Endodermal cell (in vitro differentiated cells): ENCODE results near the gene PCYT1A. TPM values are rescaled to one million over a fixed set of nuclear protein-coding genes. Genes with fewer than 3 reads are reported as not detected.
"Not testable (repeated sequence)": the region's sequence is repeated elsewhere in the genome, so short reads cannot be mapped to it uniquely, and the experiment has no call there.

ENCODE experiments used
- DNase-seq: peaks from one replicate; pipeline ENCODE4 v3.0.0-alpha.2; 2017
- H3K27ac ChIP-seq: 2 replicates; pipeline ENCODE4 v1.5.1; 2013; ENCODE audit warnings: mild to moderate bottlenecking, low read depth, low read length, moderate library complexity
- H3K27me3 ChIP-seq: 2 replicates; pipeline ENCODE4 v1.6.1; 2013; ENCODE audit warnings: mild to moderate bottlenecking, low read length, moderate library complexity; ENCODE audit not compliant: insufficient read depth, control insufficient read depth, poor library complexity, severe bottlenecking
- H3K36me3 ChIP-seq: 2 replicates; pipeline ENCODE4 v1.7.0; 2013; ENCODE audit warnings: mild to moderate bottlenecking, low read length, moderate library complexity; ENCODE audit not compliant: control insufficient read depth, insufficient read depth
- H3K4me1 ChIP-seq: one replicate; pipeline ENCODE4 v1.7.0; 2013; ENCODE audit warnings: low read length; ENCODE audit not compliant: control insufficient read depth, insufficient read depth
- H3K4me3 ChIP-seq: 2 replicates; pipeline ENCODE4 v1.5.1; 2013; ENCODE audit warnings: mild to moderate bottlenecking, low read length, moderate library complexity
- H3K9ac ChIP-seq: 2 replicates; pipeline ENCODE4 v1.6.1; 2013; ENCODE audit warnings: mild to moderate bottlenecking, low read length, moderate library complexity; ENCODE audit not compliant: poor library complexity, severe bottlenecking; ENCODE audit errors: extremely low read depth
- H3K9me3 ChIP-seq: 2 replicates; pipeline ENCODE4 v1.6.1; 2013; ENCODE audit warnings: mild to moderate bottlenecking, low read length, moderate library complexity; ENCODE audit not compliant: control insufficient read depth
- H3K27ac Mint-ChIP-seq: 2 replicates; pipeline ENCODE4 v1.8.0; 2020; ENCODE audit warnings: mixed read lengths
- H3K27me3 Mint-ChIP-seq: 2 replicates; pipeline ENCODE4 v1.8.0; 2021; ENCODE audit warnings: mild to moderate bottlenecking, mixed read lengths; ENCODE audit not compliant: insufficient read depth
- H3K36me3 Mint-ChIP-seq: 2 replicates; pipeline ENCODE4 v1.8.0; 2020; ENCODE audit warnings: low read depth, mixed read lengths
- H3K4me1 Mint-ChIP-seq: 2 replicates; pipeline ENCODE4 v1.8.0; 2020; ENCODE audit warnings: mixed read lengths
- H3K4me3 Mint-ChIP-seq: 2 replicates; pipeline ENCODE4 v1.8.0; 2020; ENCODE audit warnings: mild to moderate bottlenecking, moderate library complexity, mixed read lengths
- H3K9me3 Mint-ChIP-seq: 2 replicates; pipeline ENCODE4 v1.8.0; 2020; ENCODE audit warnings: mild to moderate bottlenecking, mixed read lengths
- CTCF ChIP-seq: fragments of 200-600 bp; sonication (generic); conservative IDR thresholded peaks from 2 replicates; pipeline ENCODE4 v1.5.0; 2021; ENCODE audit warnings: antibody characterized with exemption, mild to moderate bottlenecking
- WGBS, 2 experiments: methylation state at CpG; one replicate each; pipeline versions ENCODE4 v1.1.5 to v1.1.7; 2013; ENCODE audit warnings: missing lambda C conversion rate in 2 of 2, mixed read lengths in 1 of 2; ENCODE audit not compliant: insufficient coverage in 1 of 2, insufficient read length in 1 of 2; 5-methylcytosine and 5-hydroxymethylcytosine counted together
- total RNA-seq, 2 donors: library from RNA; stranded (reverse); fragmentation: NEBNext Ultra II Directional in 1 of 2; extraction: Animal tissue kit (Norgen Biotek cat#: 25700) in 1 of 2; gene quantifications; 2 replicates in 1 of 2; 3 replicates in 1 of 2; pipeline ENCODE4 v1.2.1, GENCODE V29; 2021

The PCYT1A gene
- total RNA-seq, 2 donors from 2014 or later = 30.2 to 32.5 TPM

DNA sequence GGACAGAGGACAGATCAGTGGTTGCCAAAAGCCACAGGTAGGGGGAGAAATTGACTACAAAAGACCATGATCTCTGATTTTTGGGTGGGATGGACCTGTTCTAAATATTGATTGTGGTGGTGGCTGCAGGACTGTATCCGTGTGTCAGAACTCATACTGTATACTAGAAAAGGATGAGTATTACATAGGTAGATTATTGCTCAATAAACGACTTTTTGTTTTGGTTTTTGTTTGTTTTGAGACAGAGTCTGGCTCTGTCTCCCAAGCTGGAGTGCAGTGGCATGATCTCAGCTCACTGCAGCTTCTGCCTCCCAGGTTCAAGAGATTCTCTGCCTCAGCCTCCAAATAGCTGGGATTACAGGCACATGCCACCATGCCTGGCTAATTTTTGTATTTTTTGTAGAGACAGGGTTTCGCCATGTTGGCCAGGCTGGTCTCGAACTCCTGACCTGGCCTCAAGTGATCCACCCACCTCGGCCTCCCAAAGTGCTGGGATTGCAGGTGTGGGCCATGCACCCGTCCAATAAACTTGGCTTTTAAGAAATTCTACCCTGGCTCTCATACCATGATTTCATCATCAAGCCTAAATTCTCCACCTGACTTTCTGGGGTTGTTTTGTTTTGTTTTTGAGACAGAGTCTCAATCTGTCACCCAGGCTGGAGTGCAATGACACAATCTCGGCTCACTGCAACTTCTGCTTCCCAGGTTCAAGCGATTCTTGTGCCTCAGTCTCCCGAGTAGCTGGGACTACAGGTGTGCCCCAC is 81.9 kb downstream of the PCYT1A start:
- TF ChIP-seq CTCF = peak; percentile 46
- H3K27ac Mint-ChIP-seq, H3K4me1 Mint-ChIP-seq, H3K9ac ChIP-seq, H3K36me3 ChIP-seq, H3K9me3 Mint-ChIP-seq, H3K4me3 Mint-ChIP-seq, H3K4me3 ChIP-seq, H3K36me3 Mint-ChIP-seq, DNase-seq, H3K27ac ChIP-seq, H3K27me3 ChIP-seq, H3K4me1 ChIP-seq, H3K9me3 ChIP-seq: not testable (repeated sequence)
- WGBS, 2 experiments = 88 to 96% methylated on average over 5 to 9 of the region's 9 CpGs
- peaks cover 29% of the 10 kb centered on the region for H3K27me3 Mint-ChIP-seq

GRCh38 chr3:196203846-196204245 is 83.7 kb downstream of the PCYT1A start:
- H3K9me3 ChIP-seq = no peaks in the 10 kb centered on the region
- Mint-ChIP-seq H3K4me1 (no peaks in the 10 kb centered on the region), H3K4me3 (no peak overlapping the region), H3K36me3 (no peaks in the 10 kb centered on the region), H3K9me3 (no peaks in the 10 kb centered on the region), H3K27me3 (peaks cover 23% of the 10 kb centered on the region), H3K27ac (no peak overlapping the region)
- no peak overlapping the region for H3K4me3 ChIP-seq
- H3K27ac ChIP-seq = no peak overlapping the region
- peaks cover 6% of the 10 kb centered on the region for H3K27me3 ChIP-seq
- no peaks in the 10 kb centered on the region for H3K4me1 ChIP-seq
- no peak overlapping the region for H3K9ac ChIP-seq
- no peak for DNase-seq
- TF ChIP-seq CTCF = no peak
- WGBS, 2 experiments = 87 to 100% methylated on average over 1 to 3 of the region's 3 CpGs
- H3K36me3 ChIP-seq = no peaks in the 10 kb centered on the region

DNA sequence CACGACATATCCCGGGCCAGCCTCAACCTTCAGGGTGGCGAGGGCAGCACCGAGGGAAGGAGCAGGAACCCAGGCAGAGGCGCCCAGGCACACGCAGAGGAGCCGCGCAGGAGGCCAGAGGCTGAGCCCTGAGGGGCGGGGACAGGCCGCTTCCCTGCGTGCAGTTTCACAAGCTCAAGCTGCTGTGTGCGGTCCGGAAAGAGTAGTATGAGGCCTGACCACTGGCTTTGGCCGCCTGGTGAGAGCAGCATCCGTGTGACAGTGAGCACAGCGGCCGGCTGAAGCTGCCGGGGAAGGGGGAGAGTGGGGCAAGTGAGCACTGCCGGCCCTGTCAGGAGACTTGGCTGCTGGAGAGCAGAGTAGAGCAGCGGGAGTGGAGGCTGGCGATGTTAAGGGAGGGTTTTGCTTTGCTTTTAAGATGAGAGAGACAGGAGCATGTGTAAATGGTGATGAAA is 85.0 kb downstream of the PCYT1A start:
- Mint-ChIP-seq H3K27me3 (peaks cover 15% of the 10 kb centered on the region), H3K9me3 (no peaks in the 10 kb centered on the region), H3K36me3 (no peaks in the 10 kb centered on the region), H3K27ac (no peak overlapping the region), H3K4me3 (no peak overlapping the region), H3K4me1 (no peaks in the 10 kb centered on the region)
- Histone ChIP-seq H3K4me3 (no peak overlapping the region), H3K27me3 (peaks cover 6% of the 10 kb centered on the region), H3K36me3 (no peaks in the 10 kb centered on the region), H3K9ac (no peak overlapping the region), H3K9me3 (no peaks in the 10 kb centered on the region), H3K4me1 (no peaks in the 10 kb centered on the region), H3K27ac (no peak overlapping the region)
- DNase-seq = no peak
- WGBS, 2 experiments = 74 to 87% methylated on average over 20 to 21 of the region's 21 CpGs
- no peak for TF ChIP-seq CTCF
